Trophoblast cell (in vitro differentiated cells and primary cell): Measurements from ENCODE around the gene AIM2.
"Not testable (repeated sequence)": the region's sequence is repeated elsewhere in the genome, so short reads cannot be mapped to it uniquely, and the experiment has no call there.

Experiments
- DNase-seq, 2 donors: peaks; one replicate each; pipeline ENCODE4 v3.0.0-alpha.2; 2016
- H2AFZ ChIP-seq: 2 replicates; pipeline ENCODE4 v1.6.1; 2013; ENCODE audit warnings: low read length, moderate library complexity, mild to moderate bottlenecking; ENCODE audit not compliant: insufficient read depth, poor library complexity
- H2AK5ac ChIP-seq: 2 replicates; pipeline ENCODE4 v1.6.1; 2013; ENCODE audit warnings: mild to moderate bottlenecking, low read length
- H2BK120ac ChIP-seq: 2 replicates; pipeline ENCODE4 v1.6.1; 2013; ENCODE audit warnings: low read length, mild to moderate bottlenecking, moderate library complexity; ENCODE audit not compliant: insufficient read depth, poor library complexity
- H2BK12ac ChIP-seq: 2 replicates; pipeline ENCODE4 v1.6.1; 2013; ENCODE audit warnings: mild to moderate bottlenecking, low read length, moderate library complexity
- H2BK5ac ChIP-seq: 2 replicates; pipeline ENCODE4 v1.6.1; 2013; ENCODE audit warnings: low read length, low read depth, moderate library complexity, mild to moderate bottlenecking; ENCODE audit not compliant: poor library complexity
- H3K14ac ChIP-seq: 2 replicates; pipeline ENCODE4 v1.6.1; 2013; ENCODE audit warnings: mild to moderate bottlenecking, low read length
- H3K18ac ChIP-seq: 2 replicates; pipeline ENCODE4 v1.6.1; 2013; ENCODE audit warnings: mild to moderate bottlenecking, low read length
- H3K23ac ChIP-seq: 2 replicates; pipeline ENCODE4 v1.6.1; 2013; ENCODE audit warnings: low read length
- H3K27ac ChIP-seq: 2 replicates; pipeline ENCODE4 v1.5.1; 2013; ENCODE audit warnings: low read depth, mild to moderate bottlenecking, inconsistent platforms, low read length, moderate library complexity
- H3K27me3 ChIP-seq: 2 replicates; pipeline ENCODE4 v1.6.1; 2013; ENCODE audit warnings: inconsistent platforms, mild to moderate bottlenecking, low read length, moderate library complexity; ENCODE audit not compliant: insufficient read depth
- H3K36me3 ChIP-seq, 2 experiments: 1 replicate in 1 of 2; 2 replicates in 1 of 2; pipeline ENCODE4 v1.6.1; 2013; ENCODE audit warnings: low read length in 2 of 2, mild to moderate bottlenecking in 2 of 2, moderate library complexity in 1 of 2; ENCODE audit not compliant: insufficient read depth in 2 of 2, control insufficient read depth in 1 of 2
- H3K4ac ChIP-seq: 2 replicates; pipeline ENCODE4 v1.6.1; 2013; ENCODE audit warnings: low read depth, mild to moderate bottlenecking, low read length, moderate library complexity
- H3K4me1 ChIP-seq, 2 experiments: 1 replicate in 1 of 2; 2 replicates in 1 of 2; pipeline ENCODE4 v1.6.1; 2013; ENCODE audit warnings: low read length in 2 of 2, mild to moderate bottlenecking in 2 of 2, moderate library complexity in 1 of 2; ENCODE audit not compliant: insufficient read depth in 2 of 2, control insufficient read depth in 1 of 2
- H3K4me2 ChIP-seq: 2 replicates; pipeline ENCODE4 v1.6.1; 2013; ENCODE audit warnings: inconsistent platforms, mild to moderate bottlenecking, low read length, moderate library complexity
- H3K4me3 ChIP-seq: 2 replicates; pipeline ENCODE4 v1.5.1; 2013; ENCODE audit warnings: mild to moderate bottlenecking, low read depth, low read length, inconsistent platforms
- H3K79me1 ChIP-seq: one replicate; pipeline ENCODE4 v1.6.1; 2013; ENCODE audit warnings: low read length
- H3K79me2 ChIP-seq: 2 replicates; pipeline ENCODE4 v1.6.1; 2013; ENCODE audit warnings: low read length, mild to moderate bottlenecking; ENCODE audit not compliant: control insufficient read depth, insufficient read depth, poor library complexity
- H3K9ac ChIP-seq: 2 replicates; pipeline ENCODE4 v1.6.1; 2013; ENCODE audit warnings: mild to moderate bottlenecking, low read length
- H3K9me3 ChIP-seq: 2 replicates; pipeline ENCODE4 v1.6.1; 2013; ENCODE audit warnings: low read depth, mild to moderate bottlenecking, control low read depth, inconsistent platforms, low read length; ENCODE audit not compliant: insufficient read depth
- H4K12ac ChIP-seq: 2 replicates; pipeline ENCODE4 v1.6.1; 2013; ENCODE audit warnings: low read depth, mild to moderate bottlenecking, low read length, moderate library complexity
- H4K8ac ChIP-seq: 2 replicates; pipeline ENCODE4 v1.6.1; 2013; ENCODE audit warnings: low read depth, mild to moderate bottlenecking, low read length, moderate library complexity
- H4K91ac ChIP-seq: one replicate; pipeline ENCODE4 v1.6.1; 2013; ENCODE audit warnings: low read depth, mild to moderate bottlenecking, low read length, moderate library complexity
- WGBS: extraction: QIAGEN DNeasy Blood & Tissue Kit; methylation state at CpG from one replicate; pipeline ENCODE4 v1.1.7; 2013; ENCODE audit warnings: missing lambda C conversion rate; ENCODE audit not compliant: insufficient read length, insufficient coverage; ENCODE audit errors: extremely low coverage; 5-methylcytosine and 5-hydroxymethylcytosine counted together

AIM2 gene

GRCh38 chr1:159046486-159046885, 30.1 kb downstream of the AIM2 start:
- H2AK5ac ChIP-seq, H3K79me1 ChIP-seq, H3K4me1 ChIP-seq, H2BK120ac ChIP-seq, H3K9me3 ChIP-seq, DNase-seq, H3K27ac ChIP-seq, H2BK5ac ChIP-seq, H3K23ac ChIP-seq, H3K9ac ChIP-seq, H3K14ac ChIP-seq, H4K8ac ChIP-seq, H3K36me3 ChIP-seq, H2AFZ ChIP-seq, H3K4me2 ChIP-seq, H4K12ac ChIP-seq, H2BK12ac ChIP-seq, H3K4ac ChIP-seq, H4K91ac ChIP-seq, H3K4me3 ChIP-seq, H3K79me2 ChIP-seq, H3K18ac ChIP-seq, H3K27me3 ChIP-seq: not testable (repeated sequence)
- no CpG with 5 or more reads among the region's 1 CpG for WGBS

GRCh38 chr1:159040893-159041724, 35.5 kb downstream of the AIM2 start:
- Histone ChIP-seq H3K23ac (no peak overlapping the region), H2BK120ac (no peak overlapping the region), H3K4me2 (no peak overlapping the region), H3K79me2 (no peaks in the 10 kb centered on the region), H3K14ac (no peak overlapping the region), H3K9ac (no peak overlapping the region), H3K79me1 (no peaks in the 10 kb centered on the region), H2BK12ac (no peak overlapping the region), H3K36me3 (no peaks in the 10 kb centered on the region), H2AFZ (no peak overlapping the region), H3K4ac (no peak overlapping the region), H3K18ac (no peak overlapping the region), H3K27ac (no peak overlapping the region), H3K27me3 (no peaks in the 10 kb centered on the region), H4K91ac (no peak overlapping the region), H3K4me1 (no peaks in the 10 kb centered on the region), H2AK5ac (no peak overlapping the region), H3K9me3 (no peaks in the 10 kb centered on the region), H4K12ac (no peak overlapping the region), H3K4me3 (no peak overlapping the region), H2BK5ac (no peak overlapping the region), H4K8ac (no peak overlapping the region)
- WGBS = no CpG with 5 or more reads among the region's 7 CpGs
- DNase-seq = no peak

GRCh38 chr1:159040206-159040605, 36.4 kb downstream of the AIM2 start:
- Histone ChIP-seq H2BK12ac (no peak overlapping the region), H3K4ac (no peak overlapping the region), H3K4me2 (no peak overlapping the region), H3K79me1 (no peaks in the 10 kb centered on the region), H2AFZ (no peak overlapping the region), H3K14ac (no peak overlapping the region), H3K36me3 (no peaks in the 10 kb centered on the region), H3K79me2 (no peaks in the 10 kb centered on the region), H3K18ac (no peak overlapping the region), H3K9me3 (no peaks in the 10 kb centered on the region), H3K9ac (no peak overlapping the region), H2BK120ac (no peak overlapping the region), H3K4me1 (no peaks in the 10 kb centered on the region), H3K23ac (no peak overlapping the region), H4K91ac (no peak overlapping the region), H3K4me3 (no peak overlapping the region), H4K8ac (no peak overlapping the region), H2AK5ac (no peak overlapping the region), H3K27ac (no peak overlapping the region), H2BK5ac (no peak overlapping the region), H4K12ac (no peak overlapping the region), H3K27me3 (no peaks in the 10 kb centered on the region)
- WGBS = no CpG with 5 or more reads among the region's 1 CpG
- DNase-seq = peak; percentile 3 to 66

- Histone ChIP-seq H2BK12ac (no peak overlapping the region), H3K79me1 (no peaks in the 10 kb centered on the region), H2AK5ac (no peak overlapping the region), H3K79me2 (no peaks in the 10 kb centered on the region), H3K36me3 (peaks cover 0 to 1% of the 10 kb centered on the region in 2 experiments), H3K27me3 (no peaks in the 10 kb centered on the region), H4K91ac (no peak overlapping the region), H2BK120ac (no peak overlapping the region), H4K8ac (peak overlapping the region; percentile 38), H3K14ac (no peak overlapping the region), H3K27ac (no peak overlapping the region), H3K18ac (peak overlapping the region; percentile 40), H3K4me2 (no peak overlapping the region), H3K9ac (no peak overlapping the region), H3K4ac (no peak overlapping the region), H4K12ac (no peak overlapping the region), H2AFZ (no peak overlapping the region), H3K23ac (no peak overlapping the region), H3K4me3 (no peak overlapping the region), H3K9me3 (no peaks in the 10 kb centered on the region), H3K4me1 (peaks cover 0 to 4% of the 10 kb centered on the region in 2 experiments), H2BK5ac (no peak overlapping the region)
- no peak for DNase-seq
- no CpG with 5 or more reads among the region's 3 CpGs for WGBS
Measured at GRCh38 chr1:159030877-159031447, 45.6 kb downstream of the AIM2 start.
